Measurements from ENCODE around the gene SLC22A14. TPM values are rescaled to one million over a fixed set of nuclear protein-coding genes. Genes with fewer than 3 reads are reported as not detected.

Gene SLC22A14
- total and polyA plus RNA-seq, 9 of the 15 experiments (the other 6 are each of a cell fraction or from before 2014, with no cell fraction given) = 0.03 to 0.07 TPM; not detected in 7

- Histone ChIP-seq H3K79me2 (ENCODE audit: control insufficient read depth, insufficient read depth, low read length) (no peaks in the 10 kb centered on the region), H3K9ac (ENCODE audit: insufficient read depth in 1 of 2, low read depth in 2 of 2, low read length in 2 of 2) (peak overlapping the region in 1 of 2 experiments; percentile 37; a peak in 1 of 4 replicates), H3K4me3 (no peak overlapping the region), H3K4me2 (ENCODE audit: insufficient read depth, low read length) (no peak overlapping the region), H4K20me1 (replicated peaks; ENCODE audit: control insufficient read depth, insufficient read depth, low read length) (no peaks in the 10 kb centered on the region), H3K4me1 (replicated peaks in 1 of 2; ENCODE audit: control insufficient read depth in 2 of 2, insufficient read depth in 2 of 2, low read length in 2 of 2) (peaks cover 0 to 7% of the 10 kb centered on the region in 2 experiments; a peak in 2 of 5 replicates), H3K27me3 (ENCODE audit: control insufficient read depth in 2 of 2, insufficient read depth in 2 of 2, low read length in 2 of 2) (peaks cover 21 to 79% of the 10 kb centered on the region in 2 experiments), H3K9me3 (replicated peaks; ENCODE audit: control insufficient read depth, insufficient read depth, low read depth, low read length) (no peaks in the 10 kb centered on the region), H2AFZ (ENCODE audit: low read depth, low read length) (no peak overlapping the region), H3K27ac (ENCODE audit: extremely low read depth, low read depth, low read length) (no peak overlapping the region), H3K36me3 (ENCODE audit: control insufficient read depth, insufficient read depth, low read length) (no peaks in the 10 kb centered on the region), H3K9me1 (ENCODE audit: control insufficient read depth, insufficient read depth, low read length) (no peaks in the 10 kb centered on the region)
- BruUV-seq (replicated peaks) = no TSS peak
- CTCF ChIA-PET (ENCODE audit: low intra/inter-chr PET ratio) = no interaction called here
- in situ Hi-C loops (cut with MboI) (no loop called here), intact Hi-C loops (cut with micrococcal nuclease) (no loop called here)
- ATAC-seq = no peak
- TF ChIP-seq TARDBP (IDR thresholded peaks at IDR 0.05) (no peak), KHSRP (IDR thresholded peaks at IDR 0.05) (no peak), MAX (CRISPR knock-in tag; IDR thresholded peaks at IDR 0.05) (no peak), CHD1 (IDR thresholded peaks at IDR 0.05; ENCODE audit: low read length) (no peak), DLX4 (CRISPR knock-in tag; IDR thresholded peaks at IDR 0.05) (no peak), MAFF (IDR thresholded peaks at IDR 0.05; ENCODE audit: low read length) (no peak), BCL6 (CRISPR knock-in tag; IDR thresholded peaks at IDR 0.05) (no peak)
- POLR2A ChIA-PET = no interaction called here
- WGBS (ENCODE audit: insufficient coverage, low coverage, missing lambda C conversion rate) = 16% methylated on average over 22 of the region's 22 CpGs
- no peak for FAIRE-seq
- DNase-seq (ENCODE audit: extremely low read depth in 1 of 4, low spot score in 3 of 4) = no peak
Measured at GRCh38 chr3:38316356-38317191, 34.5 kb downstream of the SLC22A14 start.

All from K562 (cell line).